Bronchial epithelial cell (primary cell): ENCODE measurements around the gene CALD1. TPM values are rescaled to one million over a fixed set of nuclear protein-coding genes. Genes with fewer than 3 reads are reported as not detected.

Source experiments
- DNase-seq: peaks from one replicate; pipeline ENCODE4 v3.0.0-alpha.2; 2010; ENCODE audit warnings: low read depth
- FAIRE-seq: peaks from 2 replicates; lab custom pipeline; 2011; peaks lifted over from hg19 to GRCh38; lab: Jason Lieb, UNC
- H3K27me3 ChIP-seq: 2 replicates; pipeline ENCODE4 v1.5.1; 2011; ENCODE audit warnings: low read length; ENCODE audit not compliant: control insufficient read depth, insufficient read depth
- H3K36me3 ChIP-seq: 2 replicates; pipeline ENCODE4 v1.5.1; 2011; ENCODE audit warnings: low read length; ENCODE audit not compliant: control insufficient read depth, insufficient read depth
- H3K4me3 ChIP-seq: 2 replicates; pipeline ENCODE4 v1.5.1; 2011; ENCODE audit warnings: mild to moderate bottlenecking, low read depth, low read length, control low read depth
- total RNA-seq: library from RNA; depleted of rRNA; stranded (reverse); fragments of >200 nt; gene quantifications from 2 replicates; pipeline ENCODE4 v1.2.1, GENCODE V29; 2014
- TF ChIP-seq, protein P1 (sequence below): IDR thresholded peaks from 2 replicates; pipeline ENCODE4 v1.5.1; 2011; ENCODE audit warnings: mild to moderate bottlenecking, moderate library complexity, low read length, control low read depth, inconsistent platforms; ENCODE audit not compliant: insufficient read depth, severe bottlenecking

The CALD1 gene
- total RNA-seq, 1 donor from 2014 or later = 71.3 TPM

DNA sequence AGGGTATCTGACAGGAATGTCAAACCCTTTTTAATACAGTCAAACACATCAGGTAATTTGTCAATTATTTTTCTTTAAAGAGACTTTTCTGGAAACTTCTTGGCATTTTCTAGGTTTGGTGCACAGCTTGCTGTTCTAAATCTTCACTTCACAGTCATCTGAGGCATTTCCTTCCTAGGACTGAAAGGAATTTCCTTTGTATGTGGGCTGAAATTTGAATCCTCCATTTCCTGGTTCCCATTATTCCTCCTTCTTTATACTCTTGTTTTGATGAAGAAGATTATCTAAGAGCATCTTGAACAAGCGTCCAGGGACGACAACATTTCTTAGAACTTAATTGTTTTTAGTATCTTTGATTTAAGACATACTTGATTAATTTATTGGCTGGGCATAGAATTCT is 24.9 kb downstream of the CALD1 start:
- no peak overlapping the region for H3K4me3 ChIP-seq
- H3K36me3 ChIP-seq = peaks cover 1% of the 10 kb centered on the region
- FAIRE-seq = no peak
- no peak for DNase-seq
- H3K27me3 ChIP-seq = no peaks in the 10 kb centered on the region
- TF ChIP-seq, protein P1, sequence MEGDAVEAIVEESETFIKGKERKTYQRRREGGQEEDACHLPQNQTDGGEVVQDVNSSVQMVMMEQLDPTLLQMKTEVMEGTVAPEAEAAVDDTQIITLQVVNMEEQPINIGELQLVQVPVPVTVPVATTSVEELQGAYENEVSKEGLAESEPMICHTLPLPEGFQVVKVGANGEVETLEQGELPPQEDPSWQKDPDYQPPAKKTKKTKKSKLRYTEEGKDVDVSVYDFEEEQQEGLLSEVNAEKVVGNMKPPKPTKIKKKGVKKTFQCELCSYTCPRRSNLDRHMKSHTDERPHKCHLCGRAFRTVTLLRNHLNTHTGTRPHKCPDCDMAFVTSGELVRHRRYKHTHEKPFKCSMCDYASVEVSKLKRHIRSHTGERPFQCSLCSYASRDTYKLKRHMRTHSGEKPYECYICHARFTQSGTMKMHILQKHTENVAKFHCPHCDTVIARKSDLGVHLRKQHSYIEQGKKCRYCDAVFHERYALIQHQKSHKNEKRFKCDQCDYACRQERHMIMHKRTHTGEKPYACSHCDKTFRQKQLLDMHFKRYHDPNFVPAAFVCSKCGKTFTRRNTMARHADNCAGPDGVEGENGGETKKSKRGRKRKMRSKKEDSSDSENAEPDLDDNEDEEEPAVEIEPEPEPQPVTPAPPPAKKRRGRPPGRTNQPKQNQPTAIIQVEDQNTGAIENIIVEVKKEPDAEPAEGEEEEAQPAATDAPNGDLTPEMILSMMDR = no peak

- DNase-seq (no peak), FAIRE-seq (no peak)
- Histone ChIP-seq H3K27me3 (no peaks in the 10 kb centered on the region), H3K4me3 (no peak overlapping the region), H3K36me3 (peaks cover 1% of the 10 kb centered on the region)
- TF ChIP-seq, protein P1 = no peak
These were observed 25.4 kb downstream of the CALD1 start for GRCh38 chr7:134804854-134805253.

GRCh38 chr7:134806197-134806596 is 26.8 kb downstream of the CALD1 start:
- TF ChIP-seq, protein P1 = no peak
- FAIRE-seq (no peak), DNase-seq (no peak)
- no peaks in the 10 kb centered on the region for H3K27me3 ChIP-seq
- no peak overlapping the region for H3K4me3 ChIP-seq
- H3K36me3 ChIP-seq = peaks cover 1% of the 10 kb centered on the region

DNA sequence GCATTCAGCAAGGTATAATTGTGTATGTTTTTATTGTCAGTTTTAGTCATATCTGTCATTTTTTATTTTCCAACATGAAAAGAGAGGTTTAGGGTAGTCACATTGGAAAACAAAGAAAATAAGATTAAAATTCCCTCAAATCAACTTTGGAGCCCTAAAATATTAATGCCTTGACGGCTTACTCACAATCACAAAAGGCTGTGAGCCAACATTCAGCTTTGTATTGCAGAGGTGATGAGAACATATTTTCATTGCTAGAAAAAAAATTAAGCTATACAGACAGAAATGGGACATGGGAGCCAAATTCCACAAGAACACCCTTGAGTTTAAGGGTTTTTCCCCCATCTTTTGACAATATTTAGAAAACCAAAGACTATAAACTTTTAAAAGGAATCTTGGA is 30.2 kb downstream of the CALD1 start:
- no peak for FAIRE-seq

GRCh38 chr7:134811765-134812164 is 32.3 kb downstream of the CALD1 start:
- Histone ChIP-seq H3K4me3 (no peak overlapping the region), H3K36me3 (no peaks in the 10 kb centered on the region), H3K27me3 (no peaks in the 10 kb centered on the region)
- DNase-seq (no peak), FAIRE-seq (no peak)
- TF ChIP-seq, protein P1 = no peak

More for the DNA sequence above, 30.2 kb downstream of the CALD1 start:
- TF ChIP-seq, protein P1 = no peak
- H3K36me3 ChIP-seq = no peaks in the 10 kb centered on the region
- no peak for DNase-seq
- H3K4me3 ChIP-seq = no peak overlapping the region
- H3K27me3 ChIP-seq = no peaks in the 10 kb centered on the region
